Measurements from ENCODE around the gene GALNT16. TPM values are rescaled to one million over a fixed set of nuclear protein-coding genes. Genes with fewer than 3 reads are reported as not detected.

Gene GALNT16
- total and polyA plus RNA-seq, 2 donors (not counting 3 experiments of a cell fraction or from before 2014, with no cell fraction given): 0.39 to 0.49 TPM

DNA sequence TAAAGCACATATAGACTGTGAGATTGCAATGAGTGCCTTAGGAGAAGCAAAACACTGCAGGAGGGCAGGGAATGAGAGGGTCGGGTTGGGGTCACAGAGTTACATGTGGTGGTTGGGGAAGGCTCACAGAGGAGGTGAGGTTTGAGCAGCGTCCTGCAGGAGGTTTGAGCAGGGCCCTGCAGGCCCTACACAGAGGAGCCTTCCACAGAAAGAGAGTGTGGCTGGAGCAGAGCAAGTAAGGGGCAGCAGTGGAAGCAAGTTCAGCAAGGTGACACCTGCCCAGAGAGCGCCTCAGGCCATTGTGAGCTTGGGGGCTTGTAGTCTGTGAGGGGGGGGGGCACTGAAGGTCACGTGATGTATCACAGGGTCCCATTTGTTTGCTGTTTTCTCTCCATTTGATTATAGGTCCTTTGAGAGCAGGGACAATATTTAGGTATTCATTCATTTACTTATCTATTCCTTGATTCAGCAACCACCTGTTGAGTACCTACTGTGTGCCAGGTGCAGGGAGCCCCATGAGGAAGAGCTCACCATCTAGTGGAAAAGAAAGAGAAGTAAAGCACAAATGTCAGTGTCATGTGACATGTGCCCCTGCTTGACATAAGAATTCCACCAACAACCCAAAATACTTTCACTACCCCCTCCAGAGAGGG is 56.6 kb downstream of the GALNT16 start:
- Histone ChIP-seq H4K20me1 (replicated peaks; ENCODE audit: control insufficient read depth, extremely low read depth, insufficient read depth, low read length) (no peaks in the 10 kb centered on the region), H3K9ac (replicated peaks; ENCODE audit: extremely low read depth, insufficient read depth, low read length) (no peak overlapping the region), H3K4me1 (ENCODE audit: control insufficient read depth, extremely low read depth, insufficient read depth, low read length) (no peaks in the 10 kb centered on the region), H3K36me3 (ENCODE audit: control insufficient read depth in 2 of 2, extremely low read depth in 1 of 2, insufficient read depth in 2 of 2, low read length in 2 of 2) (no peaks in the 10 kb centered on the region), H3K4me2 (ENCODE audit: insufficient read depth, low read length) (no peak overlapping the region), H3K79me2 (ENCODE audit: control insufficient read depth, insufficient read depth, low read length) (no peaks in the 10 kb centered on the region), H2AFZ (ENCODE audit: low read depth, low read length) (no peak overlapping the region), H3K27me3 (ENCODE audit: control insufficient read depth in 2 of 2, insufficient read depth in 2 of 2, low read length in 2 of 2) (no peaks in the 10 kb centered on the region), H3K9me1 (replicated peaks; ENCODE audit: control insufficient read depth, extremely low read depth, insufficient read depth, low read length) (no peaks in the 10 kb centered on the region), H3K27ac (ENCODE audit: insufficient read depth, low read depth, low read length) (no peak overlapping the region), H3K4me3 (replicated peaks in 1 of 3; ENCODE audit: insufficient read depth in 1 of 3, low read depth in 1 of 3, low read length in 3 of 3) (no peak overlapping the region), H3K9me3 (replicated peaks; ENCODE audit: control insufficient read depth, insufficient read depth, low read length) (no peaks in the 10 kb centered on the region)
- no peak for FAIRE-seq
- ChIA-PET POLR2A (interaction anchor here (0.7 kb wide), 1 partner anchor 89 kb away, joined by 4 read pairs; no protein-coding TSS in a partner anchor), CTCF (interaction anchor here (0.7 to 1.9 kb wide), 4 partner anchors 8 to 74 kb away, joined by 3 to 8 read pairs (median 4); no protein-coding TSS in a partner anchor)
- intact Hi-C loops (cut with micrococcal nuclease) (no loop called here), dilution Hi-C loops (cut with MboI; ENCODE audit: extremely low pct_ligation_motif_present, low sequenced_read_pairs) (no loop called here)
- TF ChIP-seq MYC (IDR thresholded peaks at IDR 0.05; ENCODE audit: low read depth, low read length): no peak
- BruUV-seq (replicated peaks): no TSS peak
- no peak for DNase-seq (ENCODE audit: low read depth, low spot score)

DNA sequence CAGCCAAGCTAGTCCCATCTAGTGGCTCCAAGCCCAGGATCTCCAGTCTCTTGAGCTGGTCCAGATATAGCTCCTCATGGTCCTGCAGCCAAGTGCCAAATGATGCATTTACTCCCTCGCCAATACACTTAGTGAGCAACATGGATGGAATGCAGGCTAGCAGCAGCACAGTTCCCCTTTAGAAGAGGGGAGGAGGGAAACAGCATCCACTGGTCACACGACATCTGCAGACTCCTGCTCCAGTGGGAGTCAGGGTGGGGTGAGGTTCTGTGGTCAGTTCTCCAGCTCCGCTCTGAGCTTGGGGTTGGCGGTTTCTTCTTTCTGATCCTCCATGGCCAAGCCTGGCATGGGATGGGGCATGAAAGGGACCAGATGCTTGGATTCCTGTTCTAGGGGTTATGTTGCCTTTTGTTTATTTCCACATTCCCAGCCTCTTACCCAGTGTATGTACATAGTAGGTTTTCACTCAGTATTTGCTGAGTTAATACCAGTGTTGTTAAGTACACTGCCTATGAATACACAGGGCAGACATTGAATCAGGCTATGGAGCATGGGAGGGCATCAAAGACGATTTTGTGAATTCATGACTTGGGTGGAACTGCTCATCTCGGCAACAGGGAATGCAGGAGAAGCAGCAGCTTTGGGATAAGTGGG is 57.3 kb downstream of the GALNT16 start:
- no peak for TF ChIP-seq FOS (IDR thresholded peaks at IDR 0.05; ENCODE audit: borderline replicate concordance, insufficient read depth, low read length)
- no peak for TF ChIP-seq GATA2 (IDR thresholded peaks at IDR 0.05; ENCODE audit: insufficient read depth, insufficient read length, low read depth, low read length)
- TF ChIP-seq EZH2 (IDR thresholded peaks at IDR 0.05; ENCODE audit: borderline replicate concordance, low read depth, low read length, severe bottlenecking): no peak
- no peak for TF ChIP-seq JUN (IDR thresholded peaks at IDR 0.05; ENCODE audit: borderline replicate concordance, insufficient read depth, insufficient read length, low read depth)
- TF ChIP-seq POLR2AphosphoS5 (IDR thresholded peaks at IDR 0.05; ENCODE audit: insufficient read depth, low read depth, low read length): no peak
- TF ChIP-seq, protein P1, sequence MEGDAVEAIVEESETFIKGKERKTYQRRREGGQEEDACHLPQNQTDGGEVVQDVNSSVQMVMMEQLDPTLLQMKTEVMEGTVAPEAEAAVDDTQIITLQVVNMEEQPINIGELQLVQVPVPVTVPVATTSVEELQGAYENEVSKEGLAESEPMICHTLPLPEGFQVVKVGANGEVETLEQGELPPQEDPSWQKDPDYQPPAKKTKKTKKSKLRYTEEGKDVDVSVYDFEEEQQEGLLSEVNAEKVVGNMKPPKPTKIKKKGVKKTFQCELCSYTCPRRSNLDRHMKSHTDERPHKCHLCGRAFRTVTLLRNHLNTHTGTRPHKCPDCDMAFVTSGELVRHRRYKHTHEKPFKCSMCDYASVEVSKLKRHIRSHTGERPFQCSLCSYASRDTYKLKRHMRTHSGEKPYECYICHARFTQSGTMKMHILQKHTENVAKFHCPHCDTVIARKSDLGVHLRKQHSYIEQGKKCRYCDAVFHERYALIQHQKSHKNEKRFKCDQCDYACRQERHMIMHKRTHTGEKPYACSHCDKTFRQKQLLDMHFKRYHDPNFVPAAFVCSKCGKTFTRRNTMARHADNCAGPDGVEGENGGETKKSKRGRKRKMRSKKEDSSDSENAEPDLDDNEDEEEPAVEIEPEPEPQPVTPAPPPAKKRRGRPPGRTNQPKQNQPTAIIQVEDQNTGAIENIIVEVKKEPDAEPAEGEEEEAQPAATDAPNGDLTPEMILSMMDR (IDR thresholded peaks at IDR 0.05; ENCODE audit: extremely low read depth in 1 of 2, insufficient read depth in 1 of 2, low read depth in 1 of 2, low read length in 2 of 2): no peak
- TF ChIP-seq MYC (IDR thresholded peaks at IDR 0.05; ENCODE audit: low read depth, low read length): no peak
- TF ChIP-seq, protein P2, sequence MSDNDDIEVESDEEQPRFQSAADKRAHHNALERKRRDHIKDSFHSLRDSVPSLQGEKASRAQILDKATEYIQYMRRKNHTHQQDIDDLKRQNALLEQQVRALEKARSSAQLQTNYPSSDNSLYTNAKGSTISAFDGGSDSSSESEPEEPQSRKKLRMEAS (IDR thresholded peaks at IDR 0.05; ENCODE audit: insufficient read depth, insufficient read length): no peak
- no peak for TF ChIP-seq POLR2A (IDR thresholded peaks at IDR 0.05; ENCODE audit: low read depth, low read length)
- intact Hi-C loops (cut with micrococcal nuclease) (no loop called here), dilution Hi-C loops (cut with MboI; ENCODE audit: extremely low pct_ligation_motif_present, low sequenced_read_pairs) (no loop called here)
- H3K4me3 ChIP-seq (replicated peaks in 1 of 3; ENCODE audit: insufficient read depth in 1 of 3, low read depth in 1 of 3, low read length in 3 of 3): no peak overlapping the region
- ChIA-PET POLR2A (interaction anchor here (0.7 kb wide), 1 partner anchor 90 kb away, joined by 4 read pairs; no protein-coding TSS in a partner anchor), CTCF (interaction anchor here (0.7 to 1.9 kb wide), 6 partner anchors 9 to 184 kb away, joined by 3 to 8 read pairs (median 4); no protein-coding TSS in a partner anchor)
- no peaks in the 10 kb centered on the region for H3K36me3 ChIP-seq (ENCODE audit: control insufficient read depth in 2 of 2, extremely low read depth in 1 of 2, insufficient read depth in 2 of 2, low read length in 2 of 2)
- H3K27ac ChIP-seq (ENCODE audit: insufficient read depth, low read depth, low read length): no peak overlapping the region
- H3K4me1 ChIP-seq (ENCODE audit: control insufficient read depth, extremely low read depth, insufficient read depth, low read length): no peaks in the 10 kb centered on the region
- no peaks in the 10 kb centered on the region for H3K9me3 ChIP-seq (replicated peaks; ENCODE audit: control insufficient read depth, insufficient read depth, low read length)
- H3K79me2 ChIP-seq (ENCODE audit: control insufficient read depth, insufficient read depth, low read length): no peaks in the 10 kb centered on the region
- DNase-seq (ENCODE audit: low read depth, low spot score) (peak; percentile 7), FAIRE-seq (no peak)
- H3K27me3 ChIP-seq (ENCODE audit: control insufficient read depth in 2 of 2, insufficient read depth in 2 of 2, low read length in 2 of 2): no peaks in the 10 kb centered on the region
- H4K20me1 ChIP-seq (replicated peaks; ENCODE audit: control insufficient read depth, extremely low read depth, insufficient read depth, low read length): no peaks in the 10 kb centered on the region
- no peak overlapping the region for H3K4me2 ChIP-seq (ENCODE audit: insufficient read depth, low read length)
- no peak overlapping the region for H2AFZ ChIP-seq (ENCODE audit: low read depth, low read length)
- no peak overlapping the region for H3K9ac ChIP-seq (replicated peaks; ENCODE audit: extremely low read depth, insufficient read depth, low read length)
- no TSS peak for BruUV-seq (replicated peaks)
- no peaks in the 10 kb centered on the region for H3K9me1 ChIP-seq (replicated peaks; ENCODE audit: control insufficient read depth, extremely low read depth, insufficient read depth, low read length)

All from endothelial cell of umbilical vein (primary cell).